Bone marrow (tissue), 2 donors: ENCODE results near the gene PPIA.
A peak's percentile ranks its signal among the peaks of the same experiment; 100 is the strongest.
"Not testable (repeated sequence)": the region's sequence is repeated elsewhere in the genome, so short reads cannot be mapped to it uniquely, and the experiment has no call there.

Experiments used
- DNase-seq, 2 donors: peaks; one replicate each; lab custom pipeline; 2025; lab: John Stamatoyannopoulos, UW

Gene PPIA

GRCh38 chr7:44787762-44788161 lies 8.7 kb upstream of the PPIA start:
- DNase-seq = no peak

- DNase-seq = no peak
Observed at GRCh38 chr7:44789990-44790389, 6.5 kb upstream of the PPIA start.

- DNase-seq = no peak
Observed at GRCh38 chr7:44791278-44792219, 4.9 kb upstream of the PPIA start.

GRCh38 chr7:44793919-44794318 lies 2.6 kb upstream of the PPIA start:
- no peak for DNase-seq

GRCh38 chr7:44794331-44794730 lies 2.1 kb upstream of the PPIA start:
- DNase-seq = no peak

GRCh38 chr7:44796034-44796503 lies 412 bp upstream of the PPIA start:
- peak in 1 of 2 donors; percentile 7 for DNase-seq

GRCh38 chr7:44797329-44798258 lies 1.1 kb downstream of the PPIA start:
- peak; percentile 56 to 69 for DNase-seq

GRCh38 chr7:44798649-44799305 lies 2.3 kb downstream of the PPIA start:
- no peak for DNase-seq

- no peak for DNase-seq
Observed at GRCh38 chr7:44799939-44800338, 3.5 kb downstream of the PPIA start.

- no peak for DNase-seq
Observed at GRCh38 chr7:44801890-44802289, 5.4 kb downstream of the PPIA start.

- no peak for DNase-seq
Observed at GRCh38 chr7:44802418-44803025, 6.0 kb downstream of the PPIA start.

- DNase-seq = not testable (repeated sequence)
Observed at GRCh38 chr7:44803828-44804519, 7.5 kb downstream of the PPIA start.

- DNase-seq = no peak
Observed at GRCh38 chr7:44805950-44806349, 9.5 kb downstream of the PPIA start.

GRCh38 chr7:44808914-44809393 lies 12.5 kb downstream of the PPIA start:
- DNase-seq = no peak

GRCh38 chr7:44811093-44811492 lies 14.6 kb downstream of the PPIA start:
- no peak for DNase-seq

GRCh38 chr7:44811571-44811970 lies 15.1 kb downstream of the PPIA start:
- DNase-seq = no peak

- no peak for DNase-seq
Observed at GRCh38 chr7:44814919-44815318, 18.4 kb downstream of the PPIA start.

- DNase-seq = no peak
Observed at GRCh38 chr7:44819292-44819691, 22.8 kb downstream of the PPIA start.

GRCh38 chr7:44823255-44823781 lies 26.8 kb downstream of the PPIA start:
- DNase-seq = no peak

GRCh38 chr7:44824894-44825526 lies 28.5 kb downstream of the PPIA start:
- DNase-seq = no peak
